ENCODE data around the gene SCN4A.
"Not testable (repeated sequence)": the region's sequence is repeated elsewhere in the genome, so short reads cannot be mapped to it uniquely, and the experiment has no call there.

SCN4A gene

DNA sequence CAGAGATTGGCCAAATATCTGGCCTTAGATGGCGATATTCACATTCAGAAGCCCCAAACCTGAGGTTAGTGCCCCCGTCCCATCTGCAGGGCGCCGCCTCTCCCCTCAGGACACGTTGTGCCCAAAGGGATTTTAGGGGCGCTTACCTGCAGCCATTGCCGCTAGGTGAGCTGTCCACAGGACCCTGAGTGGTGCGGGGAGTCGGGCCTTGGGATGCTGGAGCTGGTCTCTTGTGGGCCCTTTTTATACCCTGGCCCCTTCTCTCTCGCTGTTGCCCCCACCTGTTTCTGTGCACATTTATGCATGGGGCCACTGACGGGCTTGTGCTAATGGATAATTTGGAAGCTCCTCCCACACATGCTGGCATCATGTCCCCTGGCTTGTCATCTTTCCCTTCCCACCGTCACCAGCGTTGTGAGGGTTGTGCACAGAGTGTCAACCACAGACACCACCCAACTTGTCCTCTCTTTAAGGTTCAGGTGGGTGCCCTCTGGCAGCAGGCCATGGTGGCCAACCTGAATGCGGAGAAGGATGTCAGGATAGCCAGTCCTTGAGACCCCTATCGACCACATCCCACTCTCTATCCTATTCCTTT, 61.6 kb downstream of the SCN4A start, which contains the start of gene CSHL1:
TSS of gene CSHL1 (minus strand) at position 218 of the 595 bp plus-strand sequence. CDS start at position 156, 62 bp downstream.
- DNase-seq = no peak

- no peak for DNase-seq
Observed at GRCh38 chr17:63910096-63910495, 62.6 kb downstream of the SCN4A start.

- DNase-seq = not testable (repeated sequence)
Observed at GRCh38 chr17:63909586-63909985, 63.1 kb downstream of the SCN4A start.

GRCh38 chr17:63907161-63907778, 65.4 kb downstream of the SCN4A start:
- not testable (repeated sequence) for DNase-seq

- DNase-seq = not testable (repeated sequence)
Observed at GRCh38 chr17:63904796-63905195, 67.9 kb downstream of the SCN4A start.

DNA sequence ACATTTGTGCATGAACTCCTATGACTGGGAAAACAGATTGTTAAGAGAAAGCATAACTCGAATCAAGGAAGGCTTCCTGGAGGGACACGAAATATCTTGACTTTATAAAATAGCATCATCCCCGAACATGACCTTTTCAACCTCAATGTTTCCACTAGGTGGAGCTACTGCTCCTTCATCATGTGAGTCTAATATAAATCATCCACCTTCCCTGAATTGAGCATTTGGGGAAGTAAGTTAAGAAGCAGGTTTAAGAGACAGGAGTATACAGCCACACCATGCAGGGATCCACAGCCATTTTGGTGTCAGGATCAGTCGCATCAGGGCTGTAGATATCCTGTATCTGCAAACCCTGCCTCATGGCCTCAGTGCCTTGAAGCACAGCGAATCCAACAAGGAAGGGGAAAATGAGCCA, 68.9 kb downstream of the SCN4A start:
- not testable (repeated sequence) for DNase-seq

GRCh38 chr17:63901971-63902370, 70.7 kb downstream of the SCN4A start:
- DNase-seq = not testable (repeated sequence)

GRCh38 chr17:63898899-63899798, 73.6 kb downstream of the SCN4A start:
- DNase-seq = not testable (repeated sequence)

- DNase-seq = not testable (repeated sequence)
Observed at GRCh38 chr17:63896524-63897354, 76.0 kb downstream of the SCN4A start, which contains the start of gene CSH1. Gene CSH1 (minus strand): TSS chr17:63896574. CDS start chr17:63896511, 63 bp downstream.

GRCh38 chr17:63894821-63895220, 77.9 kb downstream of the SCN4A start:
- not testable (repeated sequence) for DNase-seq

- DNase-seq = not testable (repeated sequence)
Observed at GRCh38 chr17:63894021-63894420, 78.7 kb downstream of the SCN4A start.

GRCh38 chr17:63892316-63893037, 80.2 kb downstream of the SCN4A start:
- DNase-seq = not testable (repeated sequence)

GRCh38 chr17:63889026-63889848, 83.5 kb downstream of the SCN4A start:
- not testable (repeated sequence) for DNase-seq

All from stimulated activated CD4-positive, alpha-beta T cell treated with anti-CD3 and anti-CD28 coated beads, Interleukin-12 subunit alpha, Interleukin-12 subunit beta, amount 100 ng/mL, for 4 hours (primary cell).